ENCODE measurements around the gene GPATCH4. TPM values are rescaled to one million over a fixed set of nuclear protein-coding genes. Genes with fewer than 3 reads are reported as not detected.

The GPATCH4 gene
- total RNA-seq, 1 donor from 2014 or later: 22.4 TPM

DNA sequence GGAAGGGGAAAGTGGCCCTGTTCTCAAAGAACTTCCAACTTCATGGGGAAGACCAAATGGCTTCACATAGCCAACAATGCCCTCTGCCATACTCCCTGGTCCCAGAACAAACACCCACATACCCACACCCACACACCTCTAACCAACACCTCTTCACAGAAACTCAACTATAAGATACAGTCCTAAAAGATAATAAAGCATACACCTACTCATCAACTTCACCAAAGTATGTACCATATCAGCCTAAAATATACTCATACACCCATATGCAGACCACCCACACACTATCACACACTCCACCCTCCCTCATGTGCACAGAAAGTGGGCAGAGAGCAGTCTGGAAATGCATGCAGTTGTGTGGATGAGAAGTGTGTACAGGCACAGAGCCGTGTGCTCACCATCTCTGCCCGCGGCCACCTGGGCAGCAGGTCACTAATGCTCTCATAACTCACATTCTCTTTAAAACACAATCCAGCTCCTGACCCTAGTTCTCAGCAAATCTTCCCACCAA is 56.6 kb downstream of the GPATCH4 start:
- ATAC-seq (no peak), DNase-seq (peak; percentile 32)
- H3K9me3 ChIP-seq: no peaks in the 10 kb centered on the region
- H3K36me3 ChIP-seq: no peaks in the 10 kb centered on the region
- H3K27me3 ChIP-seq: no peaks in the 10 kb centered on the region
- H3K4me1 ChIP-seq: no peaks in the 10 kb centered on the region
- TF ChIP-seq, protein P1, sequence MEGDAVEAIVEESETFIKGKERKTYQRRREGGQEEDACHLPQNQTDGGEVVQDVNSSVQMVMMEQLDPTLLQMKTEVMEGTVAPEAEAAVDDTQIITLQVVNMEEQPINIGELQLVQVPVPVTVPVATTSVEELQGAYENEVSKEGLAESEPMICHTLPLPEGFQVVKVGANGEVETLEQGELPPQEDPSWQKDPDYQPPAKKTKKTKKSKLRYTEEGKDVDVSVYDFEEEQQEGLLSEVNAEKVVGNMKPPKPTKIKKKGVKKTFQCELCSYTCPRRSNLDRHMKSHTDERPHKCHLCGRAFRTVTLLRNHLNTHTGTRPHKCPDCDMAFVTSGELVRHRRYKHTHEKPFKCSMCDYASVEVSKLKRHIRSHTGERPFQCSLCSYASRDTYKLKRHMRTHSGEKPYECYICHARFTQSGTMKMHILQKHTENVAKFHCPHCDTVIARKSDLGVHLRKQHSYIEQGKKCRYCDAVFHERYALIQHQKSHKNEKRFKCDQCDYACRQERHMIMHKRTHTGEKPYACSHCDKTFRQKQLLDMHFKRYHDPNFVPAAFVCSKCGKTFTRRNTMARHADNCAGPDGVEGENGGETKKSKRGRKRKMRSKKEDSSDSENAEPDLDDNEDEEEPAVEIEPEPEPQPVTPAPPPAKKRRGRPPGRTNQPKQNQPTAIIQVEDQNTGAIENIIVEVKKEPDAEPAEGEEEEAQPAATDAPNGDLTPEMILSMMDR (IDR thresholded peaks at IDR 0.05): no peak
- H3K4me3 ChIP-seq: no peak overlapping the region
- no peak overlapping the region for H3K27ac ChIP-seq
- intact Hi-C loops (cut with DNase I): no loop called here

Other genes with a start within 250 kb of the GPATCH4 start
- gene RHBG, start 232.3 kb downstream of the GPATCH4 start, total RNA-seq: not detected
- gene MEF2D, start 100.7 kb downstream of the GPATCH4 start, total RNA-seq: 60.8 TPM
- gene IQGAP3, start 28.9 kb downstream of the GPATCH4 start, total RNA-seq: 1.3 TPM
- gene TTC24, start 21.8 kb downstream of the GPATCH4 start, total RNA-seq: not detected
- gene NAXE, start 9.7 kb downstream of the GPATCH4 start, total RNA-seq: 69.2 TPM
- 0.78 TPM for gene HAPLN2, start 17.9 kb upstream of the GPATCH4 start, total RNA-seq
- gene BCAN, start 40.6 kb upstream of the GPATCH4 start, total RNA-seq: not detected
- 54.7 TPM for gene NES, start 75.9 kb upstream of the GPATCH4 start, total RNA-seq
- 1.4 TPM for gene CRABP2, start 104.1 kb upstream of the GPATCH4 start, total RNA-seq
- gene METTL25B, start 127.0 kb upstream of the GPATCH4 start, total RNA-seq: 42.4 TPM
- 28.3 TPM for gene ISG20L2, start 127.3 kb upstream of the GPATCH4 start, total RNA-seq
- 41.8 TPM for gene MRPL24, start 139.6 kb upstream of the GPATCH4 start, total RNA-seq
- 144 TPM for gene HDGF, start 150.2 kb upstream of the GPATCH4 start, total RNA-seq
- 48.5 TPM for gene PRCC, start 166.1 kb upstream of the GPATCH4 start, total RNA-seq
- gene SH2D2A, start 215.4 kb upstream of the GPATCH4 start, total RNA-seq: 3.8 TPM